NCI-H187 treated with DMSO at 0.1 percent for 48 hours (cell line): ENCODE measurements around the gene LRRC17.
"Not testable (repeated sequence)": the region's sequence is repeated elsewhere in the genome, so short reads cannot be mapped to it uniquely, and the experiment has no call there.

Source experiments
- DNase-seq: peaks from one replicate; lab custom pipeline; 2025; lab: John Stamatoyannopoulos, UW

The LRRC17 gene

GRCh38 chr7:102897856-102898531 lies 14.8 kb upstream of the LRRC17 start:
- no peak for DNase-seq

- DNase-seq = no peak
Measured at GRCh38 chr7:102898532-102898859, 14.3 kb upstream of the LRRC17 start.

- not testable (repeated sequence) for DNase-seq
Measured at GRCh38 chr7:102902052-102902451, 10.7 kb upstream of the LRRC17 start.

- DNase-seq = not testable (repeated sequence)
Measured at GRCh38 chr7:102903576-102903975, 9.2 kb upstream of the LRRC17 start.

GRCh38 chr7:102908676-102909075 lies 4.1 kb upstream of the LRRC17 start:
- DNase-seq = no peak

GRCh38 chr7:102913826-102914225 lies 1.0 kb downstream of the LRRC17 start:
- DNase-seq = no peak

GRCh38 chr7:102914585-102914984 lies 1.8 kb downstream of the LRRC17 start:
- no peak for DNase-seq

- DNase-seq = no peak
Measured at GRCh38 chr7:102916426-102916825, 3.6 kb downstream of the LRRC17 start.

GRCh38 chr7:102916881-102917280 lies 4.1 kb downstream of the LRRC17 start:
- no peak for DNase-seq

- no peak for DNase-seq
Measured at GRCh38 chr7:102917436-102918353, 4.9 kb downstream of the LRRC17 start.

GRCh38 chr7:102918845-102919244 lies 6.0 kb downstream of the LRRC17 start:
- DNase-seq = no peak

- no peak for DNase-seq
Measured at GRCh38 chr7:102925976-102926782, 13.4 kb downstream of the LRRC17 start.

GRCh38 chr7:102926783-102927140 lies 14.0 kb downstream of the LRRC17 start:
- DNase-seq = no peak

GRCh38 chr7:102927312-102927933 lies 14.6 kb downstream of the LRRC17 start:
- DNase-seq = no peak

- no peak for DNase-seq
Measured at GRCh38 chr7:102931757-102932156, 19.0 kb downstream of the LRRC17 start.

- no peak for DNase-seq
Measured at GRCh38 chr7:102933763-102934162, 21.0 kb downstream of the LRRC17 start.

- no peak for DNase-seq
Measured at GRCh38 chr7:102934239-102934638, 21.4 kb downstream of the LRRC17 start.

GRCh38 chr7:102934701-102935100 lies 21.9 kb downstream of the LRRC17 start:
- no peak for DNase-seq

- no peak for DNase-seq
Measured at GRCh38 chr7:102935450-102936115, 22.8 kb downstream of the LRRC17 start.

- no peak for DNase-seq
Measured at GRCh38 chr7:102938679-102939078, 25.9 kb downstream of the LRRC17 start.

GRCh38 chr7:102942181-102942866 lies 29.5 kb downstream of the LRRC17 start:
- no peak for DNase-seq
